HG03196 (cell line): ENCODE results near the gene PCYT1A.
"Not testable (repeated sequence)": the region's sequence is repeated elsewhere in the genome, so short reads cannot be mapped to it uniquely, and the experiment has no call there.

Experiments used
- ATAC-seq: cut with Tn5 transposase; IDR thresholded peaks from one replicate; pipeline ENCODE4 v1.9.1; 2021; ENCODE audit not compliant: unreplicated experiment

PCYT1A gene

GRCh38 chr3:196288141-196288460 lies 575 bp upstream of the PCYT1A start:
- ATAC-seq: no peak

- no peak for ATAC-seq
Observed at GRCh38 chr3:196287090-196287439, 461 bp downstream of the PCYT1A start.

GRCh38 chr3:196284396-196284795 lies 3.1 kb downstream of the PCYT1A start:
- no peak for ATAC-seq

GRCh38 chr3:196281962-196282361 lies 5.6 kb downstream of the PCYT1A start:
- no peak for ATAC-seq

- no peak for ATAC-seq
Observed at GRCh38 chr3:196280689-196281440, 6.7 kb downstream of the PCYT1A start.

GRCh38 chr3:196275126-196275525 lies 12.4 kb downstream of the PCYT1A start:
- ATAC-seq: no peak

- peak; percentile 69 for ATAC-seq
Observed at GRCh38 chr3:196274585-196274984, 12.9 kb downstream of the PCYT1A start.

- ATAC-seq: no peak
Observed at GRCh38 chr3:196273655-196274054, 13.9 kb downstream of the PCYT1A start.

- no peak for ATAC-seq
Observed at GRCh38 chr3:196272826-196273225, 14.7 kb downstream of the PCYT1A start.

GRCh38 chr3:196270499-196270898 lies 17.0 kb downstream of the PCYT1A start:
- no peak for ATAC-seq

- no peak for ATAC-seq
Observed at GRCh38 chr3:196268284-196269163, 19.0 kb downstream of the PCYT1A start.

GRCh38 chr3:196263819-196264218 lies 23.7 kb downstream of the PCYT1A start:
- ATAC-seq: no peak

- no peak for ATAC-seq
Observed at GRCh38 chr3:196260784-196261183, 26.7 kb downstream of the PCYT1A start.

GRCh38 chr3:196255776-196256175 lies 31.8 kb downstream of the PCYT1A start:
- ATAC-seq: no peak

GRCh38 chr3:196254376-196255283 lies 32.9 kb downstream of the PCYT1A start:
- no peak for ATAC-seq

- ATAC-seq: no peak
Observed at GRCh38 chr3:196251918-196252317, 35.6 kb downstream of the PCYT1A start.

GRCh38 chr3:196246612-196247308 lies 40.8 kb downstream of the PCYT1A start:
- ATAC-seq: no peak

GRCh38 chr3:196244166-196244565 lies 43.4 kb downstream of the PCYT1A start:
- not testable (repeated sequence) for ATAC-seq

GRCh38 chr3:196241704-196242103 lies 45.8 kb downstream of the PCYT1A start:
- no peak for ATAC-seq

- no peak for ATAC-seq
Observed at GRCh38 chr3:196240424-196240823, 47.1 kb downstream of the PCYT1A start.
